HG03575 (cell line): ENCODE measurements around the gene SLC50A1.

Experiments
- ATAC-seq: cut with Tn5 transposase; IDR thresholded peaks from one replicate; pipeline ENCODE4 v1.9.1; 2021; ENCODE audit not compliant: unreplicated experiment, insufficient number of reproducible peaks, low FRiP score; ENCODE audit errors: extremely low read depth

SLC50A1 gene

GRCh38 chr1:155178441-155179111, 42.9 kb downstream of the SLC50A1 start:
- no peak for ATAC-seq

GRCh38 chr1:155179112-155180031, 43.7 kb downstream of the SLC50A1 start:
- ATAC-seq = no peak

GRCh38 chr1:155181371-155182051, 45.9 kb downstream of the SLC50A1 start:
- no peak for ATAC-seq

GRCh38 chr1:155182052-155182550, 46.4 kb downstream of the SLC50A1 start:
- no peak for ATAC-seq

GRCh38 chr1:155183775-155184221, 48.1 kb downstream of the SLC50A1 start:
- no peak for ATAC-seq

- no peak for ATAC-seq
These were observed 48.7 kb downstream of the SLC50A1 start for GRCh38 chr1:155184351-155184811.

- ATAC-seq = no peak
These were observed 49.5 kb downstream of the SLC50A1 start for GRCh38 chr1:155184835-155185782.

- ATAC-seq = no peak
These were observed 50.1 kb downstream of the SLC50A1 start for GRCh38 chr1:155185783-155186066.

- no peak for ATAC-seq
These were observed 50.6 kb downstream of the SLC50A1 start for GRCh38 chr1:155186067-155186793.

GRCh38 chr1:155186794-155187455, 51.3 kb downstream of the SLC50A1 start:
- ATAC-seq = no peak

- no peak for ATAC-seq
These were observed 51.8 kb downstream of the SLC50A1 start for GRCh38 chr1:155187456-155187891.

- ATAC-seq = no peak
These were observed 52.6 kb downstream of the SLC50A1 start for GRCh38 chr1:155188268-155188667.
